GM19467 (cell line): ENCODE measurements around the gene OR52W1.
"Not testable (repeated sequence)": the region's sequence is repeated elsewhere in the genome, so short reads cannot be mapped to it uniquely, and the experiment has no call there.

Source experiments
- ATAC-seq: cut with Tn5 transposase; IDR thresholded peaks from one replicate; pipeline ENCODE4 v1.9.1; 2021; ENCODE audit warnings: mild to moderate bottlenecking, moderate library complexity; ENCODE audit not compliant: unreplicated experiment

The OR52W1 gene

GRCh38 chr11:6216501-6216900 lies 17.5 kb downstream of the OR52W1 start:
- ATAC-seq: no peak

- ATAC-seq: no peak
Observed at GRCh38 chr11:6217722-6218121, 18.7 kb downstream of the OR52W1 start.

GRCh38 chr11:6219359-6219758 lies 20.3 kb downstream of the OR52W1 start:
- ATAC-seq: no peak

- ATAC-seq: no peak
Observed at GRCh38 chr11:6223854-6224253, 24.8 kb downstream of the OR52W1 start.

GRCh38 chr11:6224421-6224820 lies 25.4 kb downstream of the OR52W1 start:
- ATAC-seq: no peak

GRCh38 chr11:6225024-6225423 lies 26.0 kb downstream of the OR52W1 start:
- no peak for ATAC-seq

GRCh38 chr11:6225896-6226295 lies 26.9 kb downstream of the OR52W1 start:
- ATAC-seq: no peak

- no peak for ATAC-seq
Observed at GRCh38 chr11:6228520-6228919, 29.5 kb downstream of the OR52W1 start.

GRCh38 chr11:6229911-6230310 lies 30.9 kb downstream of the OR52W1 start:
- ATAC-seq: no peak

- ATAC-seq: no peak
Observed at GRCh38 chr11:6232899-6233298, 33.9 kb downstream of the OR52W1 start.

GRCh38 chr11:6233984-6234386 lies 35.0 kb downstream of the OR52W1 start:
- ATAC-seq: no peak

GRCh38 chr11:6234387-6235107 lies 35.5 kb downstream of the OR52W1 start, which contains the start of gene FHIP1B:
Gene FHIP1B, minus strand, starts transcription at chr11:6234636. Its CDS starts 10,120 bp downstream, at chr11:6224516.
- peak; percentile 95 for ATAC-seq

- no peak for ATAC-seq
Observed at GRCh38 chr11:6237266-6237665, 38.2 kb downstream of the OR52W1 start.

GRCh38 chr11:6237761-6238302 lies 38.8 kb downstream of the OR52W1 start:
- ATAC-seq: no peak

GRCh38 chr11:6238902-6239301 lies 39.9 kb downstream of the OR52W1 start, which contains the start of gene CNGA4:
Gene CNGA4, plus strand, starts transcription at chr11:6239089. Its CDS starts 118 bp downstream, at chr11:6239207.
- ATAC-seq: no peak

- no peak for ATAC-seq
Observed at GRCh38 chr11:6240139-6240538, 41.1 kb downstream of the OR52W1 start.

- no peak for ATAC-seq
Observed at GRCh38 chr11:6240781-6241180, 41.8 kb downstream of the OR52W1 start.

- no peak for ATAC-seq
Observed at GRCh38 chr11:6241316-6241715, 42.3 kb downstream of the OR52W1 start.

GRCh38 chr11:6245536-6245935 lies 46.5 kb downstream of the OR52W1 start:
- ATAC-seq: no peak

GRCh38 chr11:6248248-6248647 lies 49.2 kb downstream of the OR52W1 start:
- ATAC-seq: no peak

GRCh38 chr11:6248897-6249296 lies 49.9 kb downstream of the OR52W1 start:
- not testable (repeated sequence) for ATAC-seq
